GM23338 (cell line): ENCODE results near the gene ARFGEF2.

ENCODE experiments used
- CREB1 ChIP-seq: fragments of 250-450 bp; sonication (Bioruptor Pico); IDR thresholded peaks from 2 replicates; pipeline ENCODE4 v1.5.0; 2020; ENCODE audit warnings: low read depth, mild to moderate bottlenecking, moderate library complexity
- CTCF ChIP-seq, 2 experiments: fragments of 200-600 bp in 1 of 2; sonication (generic) in 1 of 2; conservative IDR thresholded peaks; 2 replicates each; pipeline versions ENCODE4 v1.5.1 to v1.6.1; 2016 to 2017; ENCODE audit warnings: antibody characterized with exemption in 2 of 2, low read depth in 2 of 2, mild to moderate bottlenecking in 2 of 2, moderate library complexity in 1 of 2
- ETS1 ChIP-seq: IDR thresholded peaks from 2 replicates; pipeline ENCODE4 v1.6.1; 2016; ENCODE audit warnings: antibody characterized with exemption
- EZH2 ChIP-seq: fragments of 200-600 bp; sonication (generic); IDR thresholded peaks from one replicate; pipeline ENCODE4 v1.8.0; 2017; ENCODE audit warnings: antibody characterized with exemption, mild to moderate bottlenecking, low read depth; ENCODE audit not compliant: unreplicated experiment
- EZH2phosphoT487 ChIP-seq: fragments of 200-600 bp; sonication (generic); IDR thresholded peaks from one replicate; pipeline ENCODE4 v1.8.1; 2018; ENCODE audit warnings: antibody characterized with exemption; ENCODE audit not compliant: unreplicated experiment
- JUNB ChIP-seq: IDR thresholded peaks from one replicate; pipeline ENCODE4 v1.6.1; 2016; ENCODE audit warnings: antibody characterized with exemption; ENCODE audit not compliant: unreplicated experiment
- NANOG ChIP-seq: IDR thresholded peaks from 2 replicates; pipeline ENCODE4 v1.6.1; 2016; ENCODE audit warnings: antibody characterized with exemption, borderline replicate concordance
- POLR2AphosphoS5 ChIP-seq: IDR thresholded peaks from 2 replicates; pipeline ENCODE4 v1.6.1; 2016; ENCODE audit warnings: antibody characterized with exemption, low read depth
- REST ChIP-seq: IDR thresholded peaks from one replicate; pipeline ENCODE4 v1.6.1; 2018; ENCODE audit warnings: antibody characterized with exemption; ENCODE audit not compliant: unreplicated experiment
- ZNF114 ChIP-seq: fragments of 250-450 bp; sonication (Bioruptor Pico); IDR thresholded peaks from 2 replicates; pipeline ENCODE4 v1.5.0; 2020; ENCODE audit warnings: mild to moderate bottlenecking, moderate library complexity
- ZNF331 ChIP-seq: fragments of 250-450 bp; sonication (Bioruptor Pico); IDR thresholded peaks from 2 replicates; pipeline ENCODE4 v1.5.0; 2020; ENCODE audit warnings: low read depth, mild to moderate bottlenecking, moderate library complexity

- TF ChIP-seq CTCF (conservative IDR thresholded peaks at IDR 0.05; ENCODE audit: low read depth in 2 of 2) = no peak
- TF ChIP-seq EZH2 = no peak
- no peak for TF ChIP-seq ZNF114 (CRISPR knock-in tag)
- no peak for TF ChIP-seq POLR2AphosphoS5
- no peak for TF ChIP-seq JUNB
- TF ChIP-seq EZH2phosphoT487 = no peak
- no peak for TF ChIP-seq CREB1 (CRISPR knock-in tag)
- TF ChIP-seq REST = no peak
- no peak for TF ChIP-seq ETS1
- TF ChIP-seq ZNF331 (CRISPR knock-in tag) = no peak
- TF ChIP-seq NANOG = no peak
Observed at GRCh38 chr20:48886811-48887210, 34.7 kb upstream of the ARFGEF2 start.
